Choroid plexus epithelial cell (primary cell): ENCODE results near the gene SDS.

Experiments
- DNase-seq: peaks from one replicate; pipeline ENCODE4 v3.0.0-alpha.2; 2010; ENCODE audit warnings: low read depth
- H3K4me3 ChIP-seq: 2 replicates; pipeline ENCODE4 v1.5.1; 2011; ENCODE audit warnings: low read depth, mild to moderate bottlenecking, control low read depth, low read length, moderate library complexity
- CTCF ChIP-seq: conservative IDR thresholded peaks from 2 replicates; pipeline ENCODE4 v1.5.1; 2011; ENCODE audit warnings: low read depth, mild to moderate bottlenecking, control low read depth, inconsistent platforms, low read length, moderate library complexity

SDS gene

DNA sequence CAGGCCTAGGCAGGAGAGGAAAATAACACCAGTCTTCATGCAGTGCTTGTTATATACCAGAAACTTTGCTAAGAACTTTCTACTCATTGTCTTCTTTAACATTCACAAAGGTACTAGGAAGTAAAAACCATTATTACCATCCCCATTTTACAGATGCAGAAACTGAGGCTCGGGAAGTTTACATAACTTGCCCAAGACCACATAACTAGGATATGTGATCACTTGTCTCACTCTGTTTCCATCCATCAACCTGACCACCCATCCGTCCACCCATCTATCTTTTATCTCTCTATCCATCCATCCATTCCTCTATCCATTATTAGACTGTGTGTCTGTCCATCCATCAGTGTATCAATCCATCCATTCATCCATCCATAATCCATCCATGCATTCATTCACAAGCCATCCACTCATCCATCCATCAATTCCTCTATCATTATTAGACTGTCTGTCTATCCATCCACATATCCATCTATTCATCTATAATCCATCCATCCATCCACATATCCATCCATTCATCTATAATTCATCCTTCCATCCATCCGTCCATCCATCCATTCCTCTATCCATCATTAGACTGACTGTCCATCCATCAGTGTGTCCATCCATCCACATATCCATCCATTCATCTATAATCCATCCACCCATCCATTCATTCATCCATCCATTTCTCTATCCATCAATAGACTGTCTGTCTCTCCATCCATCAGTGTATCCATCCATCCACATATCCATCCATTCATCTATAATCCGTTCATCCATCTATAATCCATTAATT is 35.0 kb upstream of the SDS start:
- DNase-seq = no peak
- H3K4me3 ChIP-seq = no peak overlapping the region
- no peak for TF ChIP-seq CTCF

DNA sequence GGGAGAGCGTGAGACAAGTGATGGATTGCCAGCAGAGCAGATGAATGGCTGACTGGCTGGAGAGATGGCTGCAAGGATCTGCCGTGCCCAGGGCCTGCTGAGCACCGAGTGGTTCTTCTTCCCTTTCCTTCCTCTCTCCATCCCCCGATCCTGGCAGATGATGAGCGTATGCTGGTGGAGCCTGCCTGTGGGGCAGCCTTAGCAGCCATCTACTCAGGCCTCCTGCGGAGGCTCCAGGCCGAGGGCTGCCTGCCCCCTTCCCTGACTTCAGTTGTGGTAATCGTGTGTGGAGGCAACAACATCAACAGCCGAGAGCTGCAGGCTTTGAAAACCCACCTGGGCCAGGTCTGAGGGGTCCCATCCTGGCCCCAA is 34.0 kb upstream of the SDS start:
- no peak for DNase-seq
- TF ChIP-seq CTCF = no peak
- no peak overlapping the region for H3K4me3 ChIP-seq

DNA sequence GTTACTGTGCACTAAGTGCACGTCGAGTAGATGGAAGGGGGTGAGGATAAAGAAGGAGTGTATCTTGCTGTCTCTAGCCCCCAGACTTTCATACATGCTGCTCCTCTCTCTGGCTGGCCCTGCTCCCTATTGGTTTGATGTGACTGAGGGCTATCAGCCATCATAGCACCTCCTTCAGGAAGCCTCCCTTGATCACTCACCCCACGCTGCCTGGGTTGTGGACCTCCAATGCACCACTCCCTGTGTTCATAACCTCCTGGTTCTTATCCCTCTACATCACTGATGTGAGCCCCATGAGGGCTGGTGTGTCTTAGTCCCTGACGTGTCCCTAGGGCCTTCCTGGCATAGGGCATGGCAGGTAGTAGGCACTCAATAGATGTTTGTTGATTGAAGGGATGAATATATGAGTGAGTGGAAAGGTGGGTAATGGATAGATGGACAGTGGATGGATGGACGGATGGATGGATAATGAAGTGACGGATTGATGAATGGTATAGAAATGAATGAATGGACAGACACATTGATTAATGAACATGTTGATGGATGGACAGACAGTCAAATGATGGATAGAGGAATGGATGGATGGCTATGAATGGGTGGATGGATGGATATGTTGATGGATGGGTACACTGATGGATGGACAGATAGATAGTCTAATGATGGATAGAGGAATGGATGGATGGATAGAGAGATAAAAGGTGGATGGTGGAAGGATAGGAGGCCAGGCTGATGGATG is 33.5 kb upstream of the SDS start:
- H3K4me3 ChIP-seq = no peak overlapping the region
- no peak for TF ChIP-seq CTCF
- no peak for DNase-seq

- no peak for TF ChIP-seq CTCF
- H3K4me3 ChIP-seq = no peak overlapping the region
- DNase-seq = no peak
These were observed 32.9 kb upstream of the SDS start for GRCh38 chr12:113436586-113436985.

DNA sequence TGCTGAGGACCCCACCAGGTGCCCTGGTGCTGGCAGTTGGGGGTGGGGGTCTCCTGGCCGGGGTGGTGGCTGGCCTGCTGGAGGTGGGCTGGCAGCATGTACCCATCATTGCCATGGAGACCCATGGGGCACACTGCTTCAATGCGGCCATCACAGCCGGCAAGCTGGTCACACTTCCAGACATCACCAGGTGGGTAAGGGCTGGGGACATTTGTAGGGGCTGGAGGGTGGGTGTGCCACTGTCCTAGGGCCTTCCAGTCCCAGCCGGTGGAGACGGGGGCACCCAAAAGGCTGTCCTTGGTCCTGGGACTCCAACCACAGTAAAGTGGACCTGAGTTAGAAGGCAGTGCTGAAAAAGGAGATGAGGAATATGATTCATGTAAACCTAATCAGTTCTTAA is 31.7 kb upstream of the SDS start:
- no peak overlapping the region for H3K4me3 ChIP-seq
- TF ChIP-seq CTCF = no peak
- DNase-seq = no peak

DNA sequence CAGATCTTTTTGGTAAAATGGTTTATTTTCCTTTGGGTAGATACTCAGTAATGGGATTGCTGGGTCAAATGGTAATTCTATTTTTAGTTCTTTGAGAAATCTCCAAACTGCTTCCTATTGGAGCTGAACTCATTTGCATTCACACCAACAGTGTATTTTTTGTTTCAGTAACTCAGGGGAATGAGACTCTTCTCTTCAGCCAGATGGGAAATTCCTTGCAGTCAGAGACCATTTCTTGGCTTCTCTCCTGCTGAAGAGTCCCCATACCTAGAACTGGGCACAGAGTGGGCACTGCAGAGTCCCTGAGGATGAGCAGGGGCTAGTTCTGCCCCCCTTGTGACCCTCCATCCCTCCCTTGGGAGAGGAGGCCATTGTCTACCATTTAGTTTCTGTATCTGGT is 29.3 kb upstream of the SDS start:
- no peak for DNase-seq
- TF ChIP-seq CTCF = no peak

GRCh38 chr12:113428482-113428881 is 24.8 kb upstream of the SDS start:
- TF ChIP-seq CTCF = no peak
- DNase-seq = no peak
- no peak overlapping the region for H3K4me3 ChIP-seq

More for the DNA sequence above, 29.3 kb upstream of the SDS start:
- no peak overlapping the region for H3K4me3 ChIP-seq
